WTC11 (cell line): ENCODE data around the gene FAM161A. TPM values are rescaled to one million over a fixed set of nuclear protein-coding genes. Genes with fewer than 3 reads are reported as not detected.

ENCODE experiments used
- ARID4B ChIP-seq: sonication (generic); formaldehyde crosslinking; IDR thresholded peaks from 2 replicates; pipeline ENCODE4 v1.8.0; 2023; ENCODE audit warnings: missing genetic modification reagents, mild to moderate bottlenecking, borderline replicate concordance
- ATF3 ChIP-seq: sonication (generic); formaldehyde crosslinking; conservative IDR thresholded peaks from 2 replicates; pipeline ENCODE4 v1.8.1; 2022; ENCODE audit warnings: mild to moderate bottlenecking, missing genetic modification reagents
- CREM ChIP-seq: sonication (generic); formaldehyde crosslinking; IDR thresholded peaks from 2 replicates; pipeline ENCODE4 v1.8.1; 2022; ENCODE audit warnings: mild to moderate bottlenecking, missing genetic modification reagents, moderate library complexity
- E2F1 ChIP-seq: sonication (generic); formaldehyde crosslinking; IDR thresholded peaks from 2 replicates; pipeline ENCODE4 v1.8.0; 2022; ENCODE audit warnings: mild to moderate bottlenecking, missing genetic modification reagents
- E2F4 ChIP-seq: sonication (generic); formaldehyde crosslinking; IDR thresholded peaks from 2 replicates; pipeline ENCODE4 v1.8.1; 2022; ENCODE audit warnings: low read depth, mild to moderate bottlenecking, moderate library complexity, missing genetic modification reagents, borderline replicate concordance
- ELF4 ChIP-seq: sonication (generic); formaldehyde crosslinking; IDR thresholded peaks from 2 replicates; pipeline ENCODE4 v1.8.1; 2022; ENCODE audit warnings: low read depth, mild to moderate bottlenecking, moderate library complexity, missing genetic modification reagents
- ERG ChIP-seq: fragments of 250-450 bp; sonication (Bioruptor Pico); IDR thresholded peaks from 2 replicates; pipeline ENCODE4 v1.8.0; 2021; ENCODE audit warnings: mild to moderate bottlenecking
- ETV6 ChIP-seq: sonication (generic); formaldehyde crosslinking; IDR thresholded peaks from 2 replicates; pipeline ENCODE4 v1.8.1; 2022; ENCODE audit warnings: mild to moderate bottlenecking, missing genetic modification reagents
- FOXP4 ChIP-seq: sonication (generic); formaldehyde crosslinking; IDR thresholded peaks from 2 replicates; pipeline ENCODE4 v1.8.0; 2022; ENCODE audit warnings: mild to moderate bottlenecking, missing genetic modification reagents
- GABPB1 ChIP-seq: sonication (generic); formaldehyde crosslinking; IDR thresholded peaks from 2 replicates; pipeline ENCODE4 v1.8.1; 2023; ENCODE audit warnings: mild to moderate bottlenecking, missing genetic modification reagents
- IRF1 ChIP-seq: sonication (generic); formaldehyde crosslinking; IDR thresholded peaks from 2 replicates; pipeline ENCODE4 v1.8.0; 2023; ENCODE audit warnings: missing genetic modification reagents
- KAT7 ChIP-seq: sonication (generic); formaldehyde crosslinking; IDR thresholded peaks from 2 replicates; pipeline ENCODE4 v1.8.1; 2023; ENCODE audit warnings: missing genetic modification reagents, mild to moderate bottlenecking, borderline replicate concordance
- MXD4 ChIP-seq: fragments of 250-450 bp; sonication (Bioruptor Pico); IDR thresholded peaks from 2 replicates; pipeline ENCODE4 v1.8.0; 2021; ENCODE audit warnings: mild to moderate bottlenecking, moderate library complexity, borderline replicate concordance
- NFATC4 ChIP-seq: fragments of 250-450 bp; sonication (Bioruptor Pico); IDR thresholded peaks from 2 replicates; pipeline ENCODE4 v1.9.0; 2021; ENCODE audit warnings: mild to moderate bottlenecking
- NR1H2 ChIP-seq: sonication (generic); formaldehyde crosslinking; IDR thresholded peaks from 2 replicates; pipeline ENCODE4 v1.9.0; 2021; ENCODE audit warnings: mild to moderate bottlenecking, moderate library complexity, missing genetic modification reagents
- NR3C1 ChIP-seq: sonication (generic); formaldehyde crosslinking; conservative IDR thresholded peaks from 2 replicates; pipeline ENCODE4 v1.8.1; 2023; ENCODE audit warnings: low read depth, mild to moderate bottlenecking, missing genetic modification reagents
- RORB ChIP-seq: fragments of 250-450 bp; sonication (Bioruptor Pico); IDR thresholded peaks from 2 replicates; pipeline ENCODE4 v1.9.0; 2021; ENCODE audit warnings: mild to moderate bottlenecking
- SMAD4 ChIP-seq: sonication (generic); formaldehyde crosslinking; IDR thresholded peaks from 2 replicates; pipeline ENCODE4 v1.8.0; 2022; ENCODE audit warnings: mild to moderate bottlenecking, missing genetic modification reagents
- TEAD1 ChIP-seq: sonication (generic); formaldehyde crosslinking; IDR thresholded peaks from 2 replicates; pipeline ENCODE4 v1.8.0; 2022; ENCODE audit warnings: mild to moderate bottlenecking, missing genetic modification reagents
- ZNF317 ChIP-seq: sonication (generic); formaldehyde crosslinking; IDR thresholded peaks from 2 replicates; pipeline ENCODE4 v1.8.1; 2023; ENCODE audit warnings: low read depth, mild to moderate bottlenecking, moderate library complexity, missing genetic modification reagents, borderline replicate concordance
- total RNA-seq: library from RNA; stranded (reverse); gene quantifications from 3 replicates; pipeline ENCODE4 v1.2.3, GENCODE V29; 2021

FAM161A gene
- total RNA-seq, 1 experiment from 2014 or later = 12.4 TPM

GRCh38 chr2:61853847-61854563, at the start of gene FAM161A (continued):
- no peak for TF ChIP-seq ERG
- peak; percentile 57; the same call in 1 of the 2 replicates for TF ChIP-seq CREM (CRISPR knock-in tag)
- TF ChIP-seq ETV6 (CRISPR knock-in tag) = peak; percentile 58
- peak; percentile 74; the same call in 1 of the 2 replicates for TF ChIP-seq FOXP4
- TF ChIP-seq ATF3 (CRISPR knock-in tag) = no peak
- TF ChIP-seq NR3C1 (CRISPR knock-in tag) = peak; percentile 57; the same call in 1 of the 2 replicates
- TF ChIP-seq IRF1 (CRISPR knock-in tag) = no peak
- no peak for TF ChIP-seq RORB
- 0 out of 2 replicates have a peak, but pooled peaks have one; percentile 20 for TF ChIP-seq ZNF317 (CRISPR knock-in tag)
- no peak for TF ChIP-seq MXD4 (CRISPR knock-in tag)
- TF ChIP-seq E2F1 (CRISPR knock-in tag) = no peak
- no peak for TF ChIP-seq NFATC4
- TF ChIP-seq NR1H2 (CRISPR knock-in tag) = no peak
- no peak for TF ChIP-seq TEAD1 (CRISPR knock-in tag)
- peak; percentile 67 for TF ChIP-seq GABPB1 (CRISPR knock-in tag)
- TF ChIP-seq ELF4 (CRISPR knock-in tag) = 0 out of 2 replicates have a peak, but pooled peaks have one; percentile 44
- TF ChIP-seq ARID4B (CRISPR knock-in tag) = peak; percentile 47; the same call in 1 of the 2 replicates
- TF ChIP-seq SMAD4 (CRISPR knock-in tag) = no peak
- 0 out of 2 replicates have a peak, but pooled peaks have one; percentile 71 for TF ChIP-seq KAT7 (CRISPR knock-in tag)
- peak; percentile 89 for TF ChIP-seq E2F4 (CRISPR knock-in tag)
